ENCODE measurements around the gene LSM2. TPM values are rescaled to one million over a fixed set of nuclear protein-coding genes. Genes with fewer than 3 reads are reported as not detected.

LSM2 gene
- polyA plus RNA-seq, 1 donor (not counting 4 experiments of a cell fraction or from before 2014, with no cell fraction given): 46.5 TPM

- Histone ChIP-seq H3K27me3 (ENCODE audit: control insufficient read depth, extremely low read depth, insufficient read depth, low read length) (no peaks in the 10 kb centered on the region), H3K9ac (ENCODE audit: control insufficient read depth, extremely low read depth, insufficient read depth, low read length) (no peak overlapping the region), H3K27ac (ENCODE audit: control insufficient read depth, insufficient read depth, low read length) (no peak overlapping the region), H3K79me2 (ENCODE audit: control insufficient read depth, insufficient read depth, low read length) (no peaks in the 10 kb centered on the region), H3K4me2 (ENCODE audit: control insufficient read depth, extremely low read depth, insufficient read depth, low read depth, low read length) (no peak overlapping the region), H3K36me3 (ENCODE audit: control insufficient read depth in 2 of 2, extremely low read depth in 1 of 2, insufficient read depth in 2 of 2, low read length in 2 of 2) (peaks cover 13 to 20% of the 10 kb centered on the region in 2 experiments), H3K4me3 (ENCODE audit: control insufficient read depth in 2 of 3, extremely low read depth in 1 of 3, insufficient read depth in 2 of 3, low read depth in 1 of 3, low read length in 3 of 3) (no peak overlapping the region), H4K20me1 (ENCODE audit: control insufficient read depth, extremely low read depth, insufficient read depth, low read length) (no peaks in the 10 kb centered on the region), H3K4me1 (ENCODE audit: control insufficient read depth, extremely low read depth, insufficient read depth, low read length) (peaks cover 25% of the 10 kb centered on the region), H3K9me3 (ENCODE audit: control insufficient read depth, low read depth, low read length) (no peaks in the 10 kb centered on the region), H3K9me1 (ENCODE audit: control insufficient read depth, extremely low read depth, insufficient read depth, low read length) (no peaks in the 10 kb centered on the region), H2AFZ (ENCODE audit: control insufficient read depth, low read length) (no peak overlapping the region)
- FAIRE-seq: no peak
- TF ChIP-seq EZH2 (IDR thresholded peaks at IDR 0.05; ENCODE audit: low read length) (no peak), CTCF (optimal IDR thresholded peaks at IDR 0.05 in 1 of 3, IDR thresholded peaks at IDR 0.05 in 1 of 3, conservative IDR thresholded peaks at IDR 0.05 in 1 of 3; ENCODE audit: extremely low read depth in 1 of 3, insufficient read depth in 2 of 3, low read length in 3 of 3) (no peak)
- no peak for DNase-seq (ENCODE audit: low read depth, low spot score)
- dilution Hi-C loops (cut with MboI; ENCODE audit: extremely low pct_ligation_motif_present, low sequenced_read_pairs): no loop called here
Measured at GRCh38 chr6:31775633-31776484, 30.9 kb downstream of the LSM2 start.

DNA sequence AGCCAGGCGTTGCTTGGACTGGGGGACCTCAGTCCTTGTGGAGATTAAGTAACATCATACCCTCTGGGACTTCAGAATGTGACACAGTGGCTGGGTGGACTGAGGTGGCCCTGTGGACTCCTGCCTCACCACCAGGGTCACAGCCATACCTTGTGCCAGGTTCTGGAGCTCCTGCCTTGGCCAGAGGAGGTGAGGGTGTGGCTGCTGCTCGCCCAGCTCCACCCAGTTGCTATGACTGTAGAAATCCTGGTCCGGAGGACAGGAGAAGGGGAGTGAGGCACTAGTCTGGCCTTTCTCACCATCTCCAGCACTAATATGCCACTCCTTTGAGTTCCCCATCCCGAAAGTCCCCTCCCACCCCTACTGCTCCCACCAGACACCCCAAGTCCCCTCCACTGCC is 31.6 kb downstream of the LSM2 start:
- no peaks in the 10 kb centered on the region for H3K79me2 ChIP-seq (ENCODE audit: control insufficient read depth, insufficient read depth, low read length)
- no peak overlapping the region for H3K27ac ChIP-seq (ENCODE audit: control insufficient read depth, insufficient read depth, low read length)
- H3K9me1 ChIP-seq (ENCODE audit: control insufficient read depth, extremely low read depth, insufficient read depth, low read length): no peaks in the 10 kb centered on the region
- FAIRE-seq: no peak
- TF ChIP-seq EZH2 (IDR thresholded peaks at IDR 0.05; ENCODE audit: low read length): no peak
- TF ChIP-seq CTCF (optimal IDR thresholded peaks at IDR 0.05 in 1 of 3, IDR thresholded peaks at IDR 0.05 in 1 of 3, conservative IDR thresholded peaks at IDR 0.05 in 1 of 3; ENCODE audit: extremely low read depth in 1 of 3, insufficient read depth in 2 of 3, low read length in 3 of 3): no peak
- peaks cover 12 to 15% of the 10 kb centered on the region in 2 experiments for H3K36me3 ChIP-seq (ENCODE audit: control insufficient read depth in 2 of 2, extremely low read depth in 1 of 2, insufficient read depth in 2 of 2, low read length in 2 of 2)
- peaks cover 25% of the 10 kb centered on the region for H3K4me1 ChIP-seq (ENCODE audit: control insufficient read depth, extremely low read depth, insufficient read depth, low read length)
- H3K4me2 ChIP-seq (ENCODE audit: control insufficient read depth, extremely low read depth, insufficient read depth, low read depth, low read length): no peak overlapping the region
- H3K9me3 ChIP-seq (ENCODE audit: control insufficient read depth, low read depth, low read length): no peaks in the 10 kb centered on the region
- no peak for DNase-seq (ENCODE audit: low read depth, low spot score)
- no peak overlapping the region for H3K4me3 ChIP-seq (ENCODE audit: control insufficient read depth in 2 of 3, extremely low read depth in 1 of 3, insufficient read depth in 2 of 3, low read depth in 1 of 3, low read length in 3 of 3)
- no peaks in the 10 kb centered on the region for H3K27me3 ChIP-seq (ENCODE audit: control insufficient read depth, extremely low read depth, insufficient read depth, low read length)
- H2AFZ ChIP-seq (ENCODE audit: control insufficient read depth, low read length): no peak overlapping the region
- no peak overlapping the region for H3K9ac ChIP-seq (ENCODE audit: control insufficient read depth, extremely low read depth, insufficient read depth, low read length)
- dilution Hi-C loops (cut with MboI; ENCODE audit: extremely low pct_ligation_motif_present, low sequenced_read_pairs): no loop called here
- H4K20me1 ChIP-seq (ENCODE audit: control insufficient read depth, extremely low read depth, insufficient read depth, low read length): no peaks in the 10 kb centered on the region
